ENCODE measurements around the gene SSR2.

The SSR2 gene

DNA sequence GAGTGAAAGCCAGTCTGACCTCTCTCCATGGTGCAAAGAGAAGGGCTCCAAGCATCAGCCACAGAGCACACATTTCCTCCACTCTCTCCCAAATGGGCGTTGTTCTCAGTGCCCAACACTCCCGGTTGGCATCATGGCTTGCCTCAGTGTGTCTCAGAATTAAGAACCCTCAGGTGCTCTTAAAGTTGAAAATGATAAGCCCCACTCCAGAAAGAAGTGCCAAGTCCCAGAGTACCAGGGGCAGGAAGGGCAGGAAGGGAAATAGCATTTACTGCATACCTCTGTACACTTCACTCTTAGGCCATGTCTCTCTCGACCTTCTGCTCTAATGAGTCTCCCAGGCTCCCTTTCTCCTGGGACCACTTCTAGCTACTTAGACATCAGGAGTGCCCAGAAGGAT lies 27.2 kb downstream of the SSR2 start:
- DNase-seq: no peak

GRCh38 chr1:155990005-155990739 lies 30.6 kb downstream of the SSR2 start:
- peak in 5 of 14 donors; percentile 13 to 45 (median 33) for DNase-seq

- peak in 13 of 14 donors; percentile 48 to 84 (median 78) for DNase-seq
Observed at GRCh38 chr1:155989242-155990004, 31.3 kb downstream of the SSR2 start.

DNA sequence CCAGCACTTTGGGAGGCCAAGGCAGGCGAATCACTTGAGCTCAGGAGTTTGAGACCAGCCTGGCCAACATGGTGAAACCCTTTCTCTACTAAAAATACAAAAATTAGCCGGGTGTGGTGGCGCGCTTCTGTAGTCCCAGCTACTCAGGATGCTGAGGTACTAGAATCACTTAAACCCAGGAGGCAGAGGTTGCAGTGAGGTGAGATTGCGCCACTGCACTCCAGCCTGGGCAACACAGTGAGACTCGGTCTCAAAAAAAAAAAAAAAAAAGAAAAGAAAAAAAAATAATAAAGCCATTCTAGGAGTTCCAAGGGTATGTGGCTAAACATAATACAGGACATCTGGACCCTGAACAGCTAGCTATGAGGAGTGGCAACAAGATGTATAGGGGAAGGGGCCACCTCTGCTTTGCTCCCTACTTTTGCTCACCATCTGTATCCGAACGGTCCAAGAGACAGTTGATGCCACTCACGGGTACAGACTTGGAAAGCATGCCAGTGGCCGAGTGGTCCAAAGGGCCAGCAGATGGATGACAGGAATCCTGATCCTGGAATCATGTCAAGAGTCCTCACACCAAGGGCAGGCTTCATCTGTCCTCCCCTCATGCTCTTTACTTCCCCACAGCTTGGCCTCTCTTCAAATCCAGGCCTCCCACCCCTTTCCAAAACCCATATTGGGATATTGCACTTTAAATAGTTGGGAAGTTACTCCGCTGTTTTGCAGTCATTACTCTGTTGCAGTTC lies 35.7 kb downstream of the SSR2 start:
- peak in 1 of 14 donors; percentile 91 for DNase-seq

DNA sequence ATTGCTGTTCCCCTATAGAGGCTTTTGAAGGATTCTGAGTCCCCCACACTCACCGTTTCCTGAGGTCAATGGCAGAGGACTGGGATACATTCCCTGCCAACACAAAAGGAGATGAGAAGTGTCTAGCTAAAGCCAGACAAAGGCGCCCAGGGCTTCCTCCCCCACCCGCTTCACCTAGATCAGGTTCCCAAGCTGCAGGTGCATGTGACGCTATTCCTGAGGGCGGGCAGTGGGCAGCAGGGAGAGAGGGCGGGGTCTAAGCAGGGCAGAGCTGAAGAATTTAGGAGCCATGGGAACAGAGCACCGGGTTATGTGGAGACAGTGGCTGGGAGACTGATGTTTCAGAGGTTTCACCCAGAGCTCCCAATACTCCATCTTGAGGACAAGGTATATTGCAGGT lies 36.4 kb downstream of the SSR2 start:
- no peak for DNase-seq

GRCh38 chr1:155983191-155984024 lies 37.3 kb downstream of the SSR2 start:
- DNase-seq: no peak

GRCh38 chr1:155982106-155982505 lies 38.6 kb downstream of the SSR2 start:
- no peak for DNase-seq

DNA sequence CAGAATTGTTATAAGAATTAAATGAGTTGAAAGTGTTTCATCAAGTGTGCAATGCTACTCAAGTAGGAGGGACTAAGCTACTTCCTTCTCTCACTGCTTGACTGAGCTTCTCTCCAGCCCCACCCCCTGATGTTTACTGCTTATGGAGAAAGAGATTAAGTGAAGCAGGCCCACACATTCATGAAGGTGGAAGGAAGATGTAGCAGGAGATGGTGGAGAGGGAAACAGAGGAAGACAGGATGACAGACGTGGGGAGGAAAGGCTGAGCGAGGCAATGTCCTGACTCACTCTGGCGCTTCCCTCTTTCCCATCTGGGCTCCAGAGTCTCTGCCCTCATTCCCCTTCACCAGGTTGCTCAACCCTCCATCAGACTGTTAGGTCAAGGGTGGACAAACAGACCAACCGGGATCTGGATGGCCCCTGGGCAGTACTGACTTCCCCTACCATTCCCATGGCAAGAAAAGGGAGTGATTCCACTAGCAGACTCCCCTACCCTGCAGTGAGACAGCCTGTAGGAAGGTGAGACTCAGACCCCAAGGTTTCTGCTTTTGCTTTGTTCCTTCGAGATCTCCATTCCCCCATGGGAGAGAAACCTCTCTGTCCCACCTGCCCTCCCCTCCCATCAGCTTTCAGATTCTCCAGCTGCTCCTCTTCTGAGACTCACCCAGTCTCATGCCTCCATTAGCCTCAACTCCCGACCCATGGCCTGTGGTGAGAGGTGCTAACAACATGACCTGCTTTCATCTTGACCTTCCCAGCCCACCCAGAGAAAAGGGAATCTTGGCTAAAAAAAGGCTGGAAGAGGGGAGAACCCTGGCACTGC lies 39.3 kb downstream of the SSR2 start:
- no peak for DNase-seq

DNA sequence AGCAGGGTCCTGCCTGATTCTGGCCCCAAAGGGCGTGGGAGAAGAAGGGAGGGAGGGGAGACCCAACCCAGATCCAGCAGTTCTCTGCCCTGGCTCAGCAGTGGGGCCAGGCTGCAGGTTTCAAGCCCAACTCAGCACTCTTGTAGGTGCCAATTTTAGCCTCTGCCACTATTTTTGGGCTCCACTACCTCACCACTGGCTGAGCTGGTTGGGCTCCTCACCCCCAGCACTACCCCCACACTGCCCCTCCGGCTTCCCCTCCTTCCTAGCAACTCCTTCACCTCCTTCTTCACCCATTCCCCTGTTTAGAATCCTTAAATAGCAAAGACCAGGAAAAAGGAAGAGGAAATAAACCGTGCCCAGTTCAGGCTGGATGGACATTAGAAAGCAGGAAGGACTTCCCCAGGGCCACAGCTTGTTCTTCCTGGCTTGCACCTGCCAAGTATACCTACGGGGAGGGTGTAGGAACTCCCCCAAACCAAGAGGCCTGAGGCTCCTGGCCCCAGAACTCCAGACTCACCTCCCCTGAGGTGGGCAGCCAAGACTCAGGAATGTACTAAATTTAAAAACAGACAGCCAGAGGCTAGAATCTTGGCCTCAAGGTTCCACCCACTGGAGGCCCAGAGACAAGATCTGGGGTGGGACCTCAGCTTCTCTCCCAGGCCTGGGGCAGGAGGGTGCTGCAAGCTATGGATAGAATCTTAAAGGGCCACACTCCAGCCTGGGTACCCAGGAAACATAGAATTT lies 41.0 kb downstream of the SSR2 start:
- peak in 3 of 14 donors; percentile 20 to 62 (median 27) for DNase-seq

DNA sequence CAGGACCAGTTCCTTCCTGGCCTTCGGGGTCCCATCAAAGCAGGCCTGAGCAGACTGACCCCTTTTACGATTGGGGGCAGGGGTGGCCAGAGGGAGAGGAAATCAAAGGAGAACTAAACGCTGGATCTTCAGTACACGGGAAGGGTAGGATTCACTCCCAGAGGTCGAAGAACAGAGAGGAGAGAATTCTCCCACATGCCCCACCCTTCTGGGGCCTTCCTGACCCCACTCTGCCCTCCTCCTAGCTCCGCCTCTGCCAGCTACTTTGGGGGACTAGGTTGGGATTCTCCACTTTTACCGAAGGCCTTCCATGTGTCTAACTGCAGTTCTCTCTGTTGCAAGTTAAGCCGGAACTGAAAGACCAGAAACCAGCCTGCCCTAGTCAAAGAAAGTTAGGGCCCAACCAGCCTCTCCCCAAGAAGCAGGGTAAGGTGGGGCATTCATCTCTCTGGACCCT lies 41.8 kb downstream of the SSR2 start:
- peak in 1 of 14 donors; percentile 66 for DNase-seq

GRCh38 chr1:155978325-155978972 lies 42.3 kb downstream of the SSR2 start, which contains the start of gene ARHGEF2:
Gene ARHGEF2, minus strand, starts transcription at chr1:155978547. Its CDS starts 120 bp downstream, at chr1:155978427.
- DNase-seq: peak in 12 of 14 donors; percentile 45 to 80 (median 62)

DNA sequence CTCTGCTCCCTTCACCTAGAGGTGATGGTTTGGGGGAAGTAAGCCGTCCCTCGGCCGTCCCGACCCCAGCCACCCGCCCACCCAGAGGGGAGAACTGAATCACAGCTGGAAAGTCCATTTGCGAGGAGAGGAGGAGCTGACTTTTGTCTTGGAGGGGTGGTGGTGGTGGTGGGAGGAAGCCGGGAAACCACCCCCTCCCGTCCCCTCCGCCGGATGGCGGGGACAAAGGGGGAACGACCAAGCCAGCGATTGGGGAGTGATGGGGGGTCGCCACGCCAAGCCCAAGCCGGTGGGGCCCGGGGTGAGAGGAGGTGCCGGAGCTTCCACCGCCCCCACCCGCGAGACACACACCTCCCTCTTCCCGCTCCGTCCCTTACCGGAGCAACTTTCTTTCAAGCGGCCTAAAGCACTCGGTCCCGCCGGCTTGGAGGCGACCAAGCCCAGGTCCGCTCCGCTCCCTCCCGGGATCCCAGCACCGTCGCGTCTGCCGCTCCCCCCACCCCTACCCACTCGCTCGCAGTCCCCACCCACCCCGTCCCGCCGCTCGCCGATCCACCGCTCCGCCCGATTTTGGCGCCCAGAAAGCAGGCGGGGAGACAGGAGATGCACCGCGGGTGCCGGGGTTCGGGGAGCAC lies 42.9 kb downstream of the SSR2 start:
- DNase-seq: peak in 7 of 14 donors; percentile 35 to 80 (median 63)

GRCh38 chr1:155976913-155977689 lies 43.6 kb downstream of the SSR2 start:
- DNase-seq: peak in 6 of 14 donors; percentile 31 to 71 (median 58)

DNA sequence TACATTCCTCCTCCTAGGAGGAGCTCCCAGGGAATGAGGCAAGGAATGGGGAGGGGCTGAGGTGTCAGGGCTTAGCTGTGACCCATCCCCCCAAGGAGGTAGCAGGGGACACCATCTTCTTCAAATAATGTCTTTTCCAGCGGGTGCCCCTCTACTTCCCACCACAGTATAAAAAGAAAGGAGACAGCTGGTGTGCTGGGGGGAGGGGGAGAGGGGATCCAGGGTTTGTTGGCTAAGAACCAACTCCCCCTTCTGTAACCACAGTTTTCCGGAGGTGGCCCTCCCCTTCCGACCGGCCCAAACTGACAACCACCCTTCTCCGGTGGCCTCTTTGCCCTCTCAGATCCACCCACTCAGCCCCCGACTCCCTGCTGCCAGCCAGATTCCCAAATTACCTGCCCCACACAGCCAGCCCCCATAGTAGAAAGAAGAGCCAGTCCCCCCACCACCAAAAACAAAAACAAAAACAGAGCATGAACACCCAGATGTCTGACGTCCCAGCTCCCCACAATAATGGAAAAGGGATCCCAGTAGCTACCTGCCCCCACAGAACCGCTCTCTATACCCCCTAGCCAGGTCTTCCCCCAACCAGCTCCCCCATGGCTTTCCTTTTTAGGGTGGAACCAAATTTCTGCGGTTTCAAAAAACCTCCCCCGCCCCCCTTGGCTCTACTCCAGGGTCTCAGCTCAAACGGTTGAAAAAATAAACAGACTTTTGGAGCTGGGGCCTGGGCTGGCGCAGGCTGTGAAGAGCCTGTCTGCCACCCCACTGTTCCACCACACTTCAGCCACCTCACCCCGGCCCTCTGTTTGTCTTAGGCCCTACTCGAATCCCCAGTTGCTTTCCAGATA lies 44.5 kb downstream of the SSR2 start:
- DNase-seq: peak in 8 of 14 donors; percentile 39 to 71 (median 60)

DNA sequence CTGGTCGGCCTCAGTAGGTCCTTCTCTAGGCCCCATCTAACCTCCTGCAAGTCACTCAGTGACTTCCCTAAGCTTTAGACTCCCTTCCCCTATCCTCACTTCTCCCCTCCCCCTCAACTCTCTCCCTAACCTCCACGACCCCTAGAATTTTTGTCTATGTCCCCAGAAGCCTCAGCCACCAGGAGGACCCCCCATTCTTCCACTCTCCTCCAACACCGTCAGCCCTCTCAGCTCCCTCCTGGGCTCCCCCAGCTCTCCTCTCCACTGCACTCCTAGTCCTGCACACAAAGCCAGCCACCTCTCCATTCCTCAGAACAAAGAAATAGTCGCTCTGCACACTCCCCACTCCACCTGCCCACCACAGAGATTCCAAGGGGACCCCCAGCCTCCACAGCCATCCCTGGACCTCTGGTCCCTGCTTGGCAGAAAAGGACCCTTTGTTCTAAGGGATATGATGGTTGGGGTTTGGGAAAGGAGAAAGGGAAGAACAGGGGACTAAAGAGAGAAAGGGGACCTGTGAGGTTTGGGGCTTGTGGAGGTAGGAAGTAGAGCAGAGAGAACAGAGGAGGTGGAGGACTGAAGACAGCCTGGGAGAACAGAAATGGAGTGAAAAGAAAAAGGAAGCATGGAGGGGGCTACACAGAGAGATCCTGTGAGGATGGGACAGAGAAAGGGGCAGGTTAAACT lies 45.2 kb downstream of the SSR2 start:
- DNase-seq: peak in 5 of 14 donors; percentile 24 to 80 (median 50)

Measured in C1 segment of cervical spinal cord (tissue), 14 donors.